ENCODE data around the gene RBM26.

The RBM26 gene

GRCh38 chr13:79405831-79406596, at the start of gene RBM26:
RBM26 (minus strand) TSS chr13:79406255; CDS start chr13:79405774, 481 bp downstream.
- DNase-seq (ENCODE audit: low read depth), result peak; percentile 80

GRCh38 chr13:79455331-79455730, 49.3 kb upstream of the RBM26 start:
- peak; percentile 41 for DNase-seq (ENCODE audit: low read depth)

- no peak for DNase-seq (ENCODE audit: low read depth)
Observed at GRCh38 chr13:79452239-79452913, 46.3 kb upstream of the RBM26 start.

GRCh38 chr13:79451500-79451962, 45.5 kb upstream of the RBM26 start:
- DNase-seq (ENCODE audit: low read depth), result peak; percentile 53

- DNase-seq (ENCODE audit: low read depth), result no peak
Observed at GRCh38 chr13:79450110-79450509, 44.1 kb upstream of the RBM26 start.

- DNase-seq (ENCODE audit: low read depth), result no peak
Observed at GRCh38 chr13:79448413-79448812, 42.4 kb upstream of the RBM26 start.

- DNase-seq (ENCODE audit: low read depth), result no peak
Observed at GRCh38 chr13:79447741-79448140, 41.7 kb upstream of the RBM26 start.

GRCh38 chr13:79447141-79447540, 41.1 kb upstream of the RBM26 start:
- no peak for DNase-seq (ENCODE audit: low read depth)

GRCh38 chr13:79445968-79446645, 40.1 kb upstream of the RBM26 start:
- no peak for DNase-seq (ENCODE audit: low read depth)

- no peak for DNase-seq (ENCODE audit: low read depth)
Observed at GRCh38 chr13:79442706-79443105, 36.7 kb upstream of the RBM26 start.

- no peak for DNase-seq (ENCODE audit: low read depth)
Observed at GRCh38 chr13:79442221-79442620, 36.2 kb upstream of the RBM26 start.

GRCh38 chr13:79440958-79441528, 35.0 kb upstream of the RBM26 start:
- no peak for DNase-seq (ENCODE audit: low read depth)

- DNase-seq (ENCODE audit: low read depth), result no peak
Observed at GRCh38 chr13:79439275-79439674, 33.2 kb upstream of the RBM26 start.

- DNase-seq (ENCODE audit: low read depth), result no peak
Observed at GRCh38 chr13:79435561-79435990, 29.5 kb upstream of the RBM26 start.

- DNase-seq (ENCODE audit: low read depth), result no peak
Observed at GRCh38 chr13:79434556-79434955, 28.5 kb upstream of the RBM26 start.

GRCh38 chr13:79432992-79433391, 26.9 kb upstream of the RBM26 start:
- no peak for DNase-seq (ENCODE audit: low read depth)

GRCh38 chr13:79432086-79432485, 26.0 kb upstream of the RBM26 start:
- DNase-seq (ENCODE audit: low read depth), result no peak

- no peak for DNase-seq (ENCODE audit: low read depth)
Observed at GRCh38 chr13:79429309-79429708, 23.3 kb upstream of the RBM26 start.

- DNase-seq (ENCODE audit: low read depth), result no peak
Observed at GRCh38 chr13:79427883-79428282, 21.8 kb upstream of the RBM26 start.

GRCh38 chr13:79427265-79427664, 21.2 kb upstream of the RBM26 start:
- DNase-seq (ENCODE audit: low read depth), result no peak

GRCh38 chr13:79423801-79424642, 18.0 kb upstream of the RBM26 start:
- no peak for DNase-seq (ENCODE audit: low read depth)

GRCh38 chr13:79423340-79423739, 17.3 kb upstream of the RBM26 start:
- no peak for DNase-seq (ENCODE audit: low read depth)

Data from HS-27A (cell line).